GM12878 (cell line): ENCODE data around the gene TMC6. TPM values are rescaled to one million over a fixed set of nuclear protein-coding genes. Genes with fewer than 3 reads are reported as not detected.

Source experiments
- ATAC-seq: fragments of 200-7000 bp; cut with Tn5 transposase; 3 replicates; pipeline ENCODE4 v1.9.1; 2020; ENCODE audit warnings: mild to moderate bottlenecking, moderate library complexity
- BruUV-seq: library from RNA; stranded (reverse); fragments of 400-500 nt; replicated peaks from 2 replicates; lab custom pipeline; 2021; lab: Mats Ljungman, UMichigan
- CTCF ChIA-PET: fragments of 300-600 bp; sonication (Branson Sonifier 250); formaldehyde crosslinking; extraction: SDS; loops from one replicate; lab custom pipeline; 2021; ENCODE audit warnings: inconsistent platforms; lab: Yijun Ruan, JAX
- POLR2A ChIA-PET: fragments of 350-600 bp; formaldehyde crosslinking; extraction: SDS; loops from one replicate; lab custom pipeline; 2021; ENCODE audit warnings: inconsistent platforms; lab: Charles Lee
- RAD21 ChIA-PET: fragments of 300-600 bp; sonication (Branson Sonifier 250); formaldehyde crosslinking; loops from one replicate; lab custom pipeline; 2023; ENCODE audit warnings: antibody characterized with exemption; ENCODE audit not compliant: unreplicated experiment; lab: Charles Lee
- SMC1A ChIA-PET: fragments of 300-600 bp; sonication (Branson Sonifier 250); formaldehyde crosslinking; loops from one replicate; lab custom pipeline; 2023; ENCODE audit not compliant: unreplicated experiment, uncharacterized antibody; lab: Charles Lee
- DNase-seq: peaks from one replicate; pipeline ENCODE4 v3.0.0-alpha.2; 2011; ENCODE audit warnings: low read depth, low spot score
- FAIRE-seq: peaks from 3 replicates; lab custom pipeline; 2011; peaks lifted over from hg19 to GRCh38; lab: Jason Lieb, UNC
- H2AFZ ChIP-seq: 2 replicates; pipeline ENCODE4 v1.6.0; 2011; ENCODE audit warnings: low read depth, low read length, control low read depth; ENCODE audit not compliant: control insufficient read depth
- H3K27ac ChIP-seq: 2 replicates; pipeline ENCODE4 v1.5.1; 2011; ENCODE audit warnings: control low read depth; ENCODE audit not compliant: control insufficient read depth, insufficient read depth
- H3K27me3 ChIP-seq, 2 experiments: replicated peaks in 1 of 2; 2 replicates each; pipeline versions ENCODE4 v1.6.0 to v1.6.1; 2011; ENCODE audit warnings: low read length in 1 of 2; ENCODE audit not compliant: control insufficient read depth in 2 of 2, insufficient read depth in 2 of 2
- H3K36me3 ChIP-seq, 2 experiments: 2 replicates each; pipeline ENCODE4 v1.5.1; 2011; ENCODE audit warnings: low read length in 1 of 2; ENCODE audit not compliant: control insufficient read depth in 2 of 2, insufficient read depth in 2 of 2
- H3K4me1 ChIP-seq: 2 replicates; pipeline ENCODE4 v1.6.1; 2011; ENCODE audit warnings: mild to moderate bottlenecking, low read length, moderate library complexity, mixed read lengths; ENCODE audit not compliant: control insufficient read depth, insufficient read depth
- H3K4me2 ChIP-seq: 2 replicates; pipeline ENCODE4 v1.6.0; 2011; ENCODE audit warnings: control low read depth; ENCODE audit not compliant: control insufficient read depth, insufficient read depth
- H3K4me3 ChIP-seq: fragments of 200-600 bp; sonication (generic); 2 replicates; pipeline ENCODE4 v1.5.1; 2016
- H3K79me2 ChIP-seq: 2 replicates; pipeline ENCODE4 v1.6.0; 2011; ENCODE audit warnings: low read length; ENCODE audit not compliant: control insufficient read depth, insufficient read depth
- H3K9ac ChIP-seq: 2 replicates; pipeline ENCODE4 v1.8.0; 2011; ENCODE audit warnings: low read length, control low read depth, mixed read lengths; ENCODE audit not compliant: control insufficient read depth, insufficient read depth
- H3K9me3 ChIP-seq: replicated peaks from 3 replicates; pipeline ENCODE4 v1.5.1; 2011; ENCODE audit warnings: mild to moderate bottlenecking, low read length; ENCODE audit not compliant: control insufficient read depth, insufficient read depth
- H4K20me1 ChIP-seq: 2 replicates; pipeline ENCODE4 v1.6.0; 2011; ENCODE audit not compliant: control insufficient read depth, insufficient read depth
- CBFB ChIP-seq: IDR thresholded peaks from 2 replicates; pipeline ENCODE4 v1.6.1; 2016; ENCODE audit warnings: antibody characterized with exemption, low read depth
- EZH2 ChIP-seq: IDR thresholded peaks from 2 replicates; pipeline ENCODE4 v1.6.1; 2012; ENCODE audit warnings: low read depth, mild to moderate bottlenecking, control low read depth, inconsistent platforms, low read length, borderline replicate concordance; ENCODE audit not compliant: control insufficient read depth
- JUND ChIP-seq: IDR thresholded peaks from 2 replicates; pipeline ENCODE4 v1.6.1; 2012; ENCODE audit warnings: low read depth, mild to moderate bottlenecking, low read length, improper control_type of control experiment, moderate library complexity
- KDM1A ChIP-seq: fragments of 200-600 bp; sonication (generic); IDR thresholded peaks from 2 replicates; pipeline ENCODE4 v1.6.1; 2016; ENCODE audit warnings: borderline replicate concordance
- TCF3 ChIP-seq: IDR thresholded peaks from 2 replicates; pipeline ENCODE4 v1.6.1; 2012; ENCODE audit warnings: low read depth, mild to moderate bottlenecking, low read length, borderline replicate concordance; ENCODE audit not compliant: insufficient read depth
- ZNF384 ChIP-seq: IDR thresholded peaks from 2 replicates; pipeline ENCODE4 v1.6.1; 2012; ENCODE audit warnings: low read depth, mild to moderate bottlenecking, low read length, improper control_type of control experiment, borderline replicate concordance
- WGBS: methylation state at CpG from one replicate; pipeline ENCODE4 v1.1.6; 2016; ENCODE audit warnings: low lambda C conversion rate; ENCODE audit not compliant: insufficient replicate concordance, insufficient coverage; ENCODE audit errors: missing lambda C conversion rate; 5-methylcytosine and 5-hydroxymethylcytosine counted together
- in situ Hi-C: fragments of 300-500 bp; cut with MboI; formaldehyde crosslinking; loops from 9 replicates; pipeline ENCODE4 v1.14.3; 2018; ENCODE audit warnings: mixed read lengths
- intact Hi-C: fragments of 100-400 bp; cut with micrococcal nuclease; formaldehyde crosslinking; loops from one replicate; pipeline ENCODE4 v1.14.2; 2022; ENCODE audit not compliant: unreplicated experiment
- polyA plus RNA-seq, 11 experiments: library from polyadenylated mRNA; depleted of rRNA in 4 of 11; unstranded in 6 of 11; stranded (reverse) in 5 of 11; fragments of >200 nt; fragmentation: Nextera tagmentation in 4 of 11; fragmentation: Illumina TruSeq in 1 of 11; extraction: Ambion mirVana in 4 of 11; extraction: Trizol in 1 of 11; gene quantifications; 1 replicate in 1 of 11; 2 replicates in 10 of 11; pipeline versions ENCODE4 v1.2.1 to v1.2.3, GENCODE V29; 2011 to 2016; ENCODE audit warnings: inconsistent platforms in 2 of 11, missing spikeins in 2 of 11, low read depth in 1 of 11
- total RNA-seq, 4 experiments: library from RNA; depleted of rRNA in 3 of 4; stranded (reverse); fragments of >200 nt in 3 of 4; fragmentation: Illumina TruSeq in 1 of 4; extraction: Trizol in 1 of 4; gene quantifications; 2 replicates each; pipeline versions ENCODE4 v1.2.1 to v1.2.3, GENCODE V29; 2013 to 2021
- TF ChIP-seq, protein P1 (sequence below): IDR thresholded peaks from 2 replicates; pipeline ENCODE4 v1.6.1; 2012; ENCODE audit warnings: low read length, inconsistent platforms
- TF ChIP-seq, protein P2 (sequence below): fragments of 450-650 bp; IDR thresholded peaks from 2 replicates; pipeline ENCODE4 v1.6.1; 2016; ENCODE audit warnings: mild to moderate bottlenecking

Gene TMC6
- total and polyA plus RNA-seq, 10 of the 15 experiments (the other 5 are each of a cell fraction or from before 2014, with no cell fraction given) = 1.9 to 232 (median 60.6) TPM

DNA sequence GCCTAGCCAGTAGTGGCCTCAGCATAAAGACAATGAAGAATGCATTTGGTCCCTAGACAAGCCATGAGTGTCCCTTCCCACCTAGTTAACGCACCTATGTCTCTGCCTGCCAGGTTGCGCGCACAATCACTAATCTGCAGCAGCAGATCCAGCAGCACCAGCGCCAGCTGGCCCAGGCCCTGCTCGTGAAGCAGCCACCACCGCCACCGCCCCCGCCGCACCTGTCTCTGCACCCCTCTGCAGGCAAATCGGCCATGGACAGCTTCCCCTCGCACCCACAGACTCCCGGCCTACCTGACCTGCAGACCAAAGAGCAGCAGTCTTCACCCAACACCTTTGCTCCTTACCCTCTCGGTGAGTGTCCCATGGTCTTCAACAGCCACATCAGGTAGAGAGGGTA, 41.8 kb downstream of the TMC6 start:
- intact Hi-C loops = loop anchor here (5.0 to 10.0 kb wide), 2 partner anchors 69 to 338 kb away; no protein-coding TSS in a partner anchor
- ATAC-seq (no peak), FAIRE-seq (no peak), DNase-seq (no peak)
- ChIA-PET POLR2A (no interaction called here), RAD21 (interaction anchor here (2.9 to 5.1 kb wide), 2 partner anchors 89 to 164 kb away, joined by 25 to 76 read pairs; no protein-coding TSS in a partner anchor), CTCF (interaction anchor here (0.7 to 5.2 kb wide), 7 partner anchors 68 to 336 kb away, joined by 3 to 100 read pairs (median 11); no protein-coding TSS in a partner anchor), SMC1A (interaction anchor here (0.6 to 9.6 kb wide), 3 partner anchors 68 to 165 kb away, joined by 3 to 94 read pairs (median 3); no protein-coding TSS in a partner anchor)
- BruUV-seq = no TSS peak
- Histone ChIP-seq H3K4me1 (no peaks in the 10 kb centered on the region), H3K79me2 (no peaks in the 10 kb centered on the region), H3K27me3 (no peaks in the 10 kb centered on the region), H3K9ac (no peak overlapping the region), H2AFZ (no peak overlapping the region), H3K4me2 (no peak overlapping the region), H3K27ac (no peak overlapping the region), H3K4me3 (no peak overlapping the region), H3K36me3 (peaks cover 0 to 6% of the 10 kb centered on the region in 2 experiments; a peak in 3 of 4 replicates), H4K20me1 (no peaks in the 10 kb centered on the region), H3K9me3 (no peaks in the 10 kb centered on the region)
- in situ Hi-C loops = no loop called here
- TF ChIP-seq ZNF384 (no peak), CBFB (no peak)
- TF ChIP-seq, protein P1, sequence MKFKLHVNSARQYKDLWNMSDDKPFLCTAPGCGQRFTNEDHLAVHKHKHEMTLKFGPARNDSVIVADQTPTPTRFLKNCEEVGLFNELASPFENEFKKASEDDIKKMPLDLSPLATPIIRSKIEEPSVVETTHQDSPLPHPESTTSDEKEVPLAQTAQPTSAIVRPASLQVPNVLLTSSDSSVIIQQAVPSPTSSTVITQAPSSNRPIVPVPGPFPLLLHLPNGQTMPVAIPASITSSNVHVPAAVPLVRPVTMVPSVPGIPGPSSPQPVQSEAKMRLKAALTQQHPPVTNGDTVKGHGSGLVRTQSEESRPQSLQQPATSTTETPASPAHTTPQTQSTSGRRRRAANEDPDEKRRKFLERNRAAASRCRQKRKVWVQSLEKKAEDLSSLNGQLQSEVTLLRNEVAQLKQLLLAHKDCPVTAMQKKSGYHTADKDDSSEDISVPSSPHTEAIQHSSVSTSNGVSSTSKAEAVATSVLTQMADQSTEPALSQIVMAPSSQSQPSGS = no peak
- WGBS = 87% methylated on average over 13 of the region's 13 CpGs

DNA sequence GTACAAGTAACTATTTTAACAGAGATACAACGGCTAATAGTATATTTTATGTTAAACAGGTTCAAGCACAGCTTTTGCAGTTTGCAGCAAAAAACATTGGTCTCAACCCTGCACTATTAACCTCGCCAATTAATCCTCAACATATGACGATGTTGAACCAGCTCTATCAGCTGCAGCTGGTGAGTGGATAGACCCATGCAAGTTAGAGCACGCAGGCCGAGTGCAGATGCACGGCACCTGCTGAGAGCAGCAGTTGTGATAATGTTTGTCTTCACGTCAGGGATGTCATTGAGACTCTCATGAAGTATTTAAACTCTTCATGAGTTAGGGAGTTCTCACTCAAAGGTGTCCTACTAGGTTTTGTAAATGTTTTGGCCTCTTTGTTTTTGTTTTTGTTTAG, 45.6 kb downstream of the TMC6 start:
- WGBS = 73% methylated on average over 7 of the region's 7 CpGs
- no TSS peak for BruUV-seq
- SMC1A ChIA-PET = interaction anchor here (1.3 to 9.6 kb wide), 4 partner anchors 10 to 168 kb away, joined by 3 to 94 read pairs (median 27); no protein-coding TSS in a partner anchor

More for the DNA sequence above, 45.6 kb downstream of the TMC6 start:
- Histone ChIP-seq H3K27me3 (no peaks in the 10 kb centered on the region), H2AFZ (no peak overlapping the region), H3K79me2 (no peaks in the 10 kb centered on the region), H3K36me3 (peaks cover 1 to 4% of the 10 kb centered on the region in 2 experiments; a peak in 3 of 4 replicates), H4K20me1 (no peaks in the 10 kb centered on the region), H3K4me1 (no peaks in the 10 kb centered on the region), H3K27ac (no peak overlapping the region), H3K4me3 (no peak overlapping the region), H3K9ac (no peak overlapping the region), H3K9me3 (no peaks in the 10 kb centered on the region), H3K4me2 (no peak overlapping the region)
- ChIA-PET POLR2A (no interaction called here), CTCF (interaction anchor here (1.0 to 5.2 kb wide), 8 partner anchors 8 to 168 kb away, joined by 3 to 100 read pairs (median 13); no protein-coding TSS in a partner anchor), RAD21 (interaction anchor here (5.0 to 5.1 kb wide), 2 partner anchors 63 to 168 kb away, joined by 76 to 79 read pairs; no protein-coding TSS in a partner anchor)
- in situ Hi-C loops = no loop called here
- ATAC-seq = no peak
- intact Hi-C loops = loop anchor here (10.0 kb wide), 1 partner anchor 342 kb away; no protein-coding TSS in a partner anchor
- DNase-seq = no peak
- FAIRE-seq = no peak
- TF ChIP-seq EZH2 = no peak
- TF ChIP-seq, protein P2, sequence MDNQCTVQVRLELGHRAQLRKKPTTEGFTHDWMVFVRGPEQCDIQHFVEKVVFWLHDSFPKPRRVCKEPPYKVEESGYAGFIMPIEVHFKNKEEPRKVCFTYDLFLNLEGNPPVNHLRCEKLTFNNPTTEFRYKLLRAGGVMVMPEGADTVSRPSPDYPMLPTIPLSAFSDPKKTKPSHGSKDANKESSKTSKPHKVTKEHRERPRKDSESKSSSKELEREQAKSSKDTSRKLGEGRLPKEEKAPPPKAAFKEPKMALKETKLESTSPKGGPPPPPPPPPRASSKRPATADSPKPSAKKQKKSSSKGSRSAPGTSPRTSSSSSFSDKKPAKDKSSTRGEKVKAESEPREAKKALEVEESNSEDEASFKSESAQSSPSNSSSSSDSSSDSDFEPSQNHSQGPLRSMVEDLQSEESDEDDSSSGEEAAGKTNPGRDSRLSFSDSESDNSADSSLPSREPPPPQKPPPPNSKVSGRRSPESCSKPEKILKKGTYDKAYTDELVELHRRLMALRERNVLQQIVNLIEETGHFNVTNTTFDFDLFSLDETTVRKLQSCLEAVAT = no peak
- no peak for TF ChIP-seq KDM1A
- no peak for TF ChIP-seq TCF3
- TF ChIP-seq JUND = no peak
